CD4-positive, alpha-beta T cell treated with Interleukin-1 beta for 1 hour (primary cell): ENCODE results near the gene PILRA.
A peak's percentile ranks its signal among the peaks of the same experiment; 100 is the strongest.
"Not testable (repeated sequence)": the region's sequence is repeated elsewhere in the genome, so short reads cannot be mapped to it uniquely, and the experiment has no call there.

ENCODE experiments used
- DNase-seq, 2 donors: peaks; one replicate each; pipeline ENCODE4 v3.0.0-alpha.2; 2020 to 2022

PILRA gene

DNA sequence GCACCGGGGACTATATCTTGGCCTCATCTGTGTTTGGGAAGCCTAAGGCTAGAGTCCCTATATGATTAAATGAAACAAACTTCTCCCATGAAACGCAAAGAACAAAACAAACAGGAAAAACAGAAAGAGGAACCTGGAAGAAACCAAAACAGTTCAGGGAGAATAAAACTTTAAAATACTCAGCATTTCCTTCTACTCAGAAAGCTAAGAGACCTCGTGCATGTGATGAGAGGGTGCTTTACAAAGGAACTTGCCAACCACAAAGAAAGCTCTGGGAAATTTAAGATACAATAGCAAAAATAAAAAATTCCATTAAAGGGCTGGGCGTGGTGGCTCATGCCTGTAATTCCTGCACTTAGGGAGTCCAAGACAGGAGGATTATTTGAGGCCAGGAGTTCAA, 6.9 kb downstream of the PILRA start:
- DNase-seq: no peak

DNA sequence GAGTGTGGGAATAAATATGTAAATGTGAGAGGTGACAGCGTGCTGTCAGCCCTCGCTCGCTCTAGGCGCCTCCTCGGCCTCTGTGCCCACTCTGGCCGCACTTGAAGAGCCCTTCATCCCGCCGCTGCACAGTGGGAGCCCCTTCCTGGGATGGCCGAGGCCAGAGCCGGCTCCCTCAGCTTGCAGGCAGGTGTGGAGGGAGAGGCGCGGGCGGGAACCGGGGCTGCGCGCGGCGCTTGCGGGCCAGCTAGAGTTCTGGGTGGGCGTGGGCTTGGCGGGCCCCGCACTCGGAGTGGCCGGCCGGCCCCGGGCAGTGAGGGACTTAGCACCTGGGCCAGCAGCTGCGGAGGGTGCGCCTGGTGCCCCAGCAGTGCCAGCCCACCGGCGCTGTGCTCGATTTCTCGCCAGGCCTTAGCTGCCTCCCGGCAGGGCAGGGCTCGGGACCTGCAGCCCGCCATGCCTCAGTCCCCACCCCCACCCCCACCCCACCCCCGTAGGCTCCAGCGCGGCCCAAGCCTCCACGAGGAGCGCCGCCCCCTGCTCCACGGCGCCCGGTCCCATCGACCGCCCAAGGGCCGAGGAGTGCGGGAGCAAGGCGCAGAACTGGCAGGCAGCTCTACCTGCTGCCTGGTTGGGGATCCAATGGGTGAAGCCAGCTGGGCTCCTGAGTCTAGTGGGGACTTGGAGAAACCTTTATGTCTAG, 8.4 kb downstream of the PILRA start:
- DNase-seq: not testable (repeated sequence)

DNA sequence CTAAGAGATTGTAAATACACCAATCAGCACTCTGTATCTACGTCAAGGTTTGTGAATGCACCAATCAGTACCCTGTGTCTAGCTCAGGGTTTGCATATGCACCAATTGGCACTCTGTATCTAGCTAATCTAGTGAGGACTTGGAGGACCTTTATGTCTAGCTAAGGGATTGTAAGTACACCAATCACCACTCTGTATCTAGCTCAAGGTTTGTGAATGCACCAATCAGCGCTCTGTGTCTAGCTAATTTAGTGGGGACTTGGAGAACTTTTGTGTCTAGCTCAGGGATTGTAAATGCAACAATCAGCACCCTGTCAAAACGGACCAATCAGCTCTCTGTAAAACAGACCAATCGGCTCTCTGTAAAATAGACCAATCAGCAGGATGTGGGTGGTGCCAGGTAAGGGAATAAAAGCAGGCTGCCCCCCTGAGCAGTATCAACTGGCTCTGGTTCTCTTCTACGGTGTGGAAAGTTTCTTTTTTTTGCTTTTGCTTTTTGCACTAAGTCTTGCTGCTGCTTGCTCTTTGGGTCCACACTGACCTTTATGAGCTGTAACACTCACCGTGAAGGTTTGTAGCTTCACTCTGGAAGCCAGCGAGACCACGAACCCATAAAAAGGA, 9.1 kb downstream of the PILRA start:
- DNase-seq: peak; percentile 19 to 21

DNA sequence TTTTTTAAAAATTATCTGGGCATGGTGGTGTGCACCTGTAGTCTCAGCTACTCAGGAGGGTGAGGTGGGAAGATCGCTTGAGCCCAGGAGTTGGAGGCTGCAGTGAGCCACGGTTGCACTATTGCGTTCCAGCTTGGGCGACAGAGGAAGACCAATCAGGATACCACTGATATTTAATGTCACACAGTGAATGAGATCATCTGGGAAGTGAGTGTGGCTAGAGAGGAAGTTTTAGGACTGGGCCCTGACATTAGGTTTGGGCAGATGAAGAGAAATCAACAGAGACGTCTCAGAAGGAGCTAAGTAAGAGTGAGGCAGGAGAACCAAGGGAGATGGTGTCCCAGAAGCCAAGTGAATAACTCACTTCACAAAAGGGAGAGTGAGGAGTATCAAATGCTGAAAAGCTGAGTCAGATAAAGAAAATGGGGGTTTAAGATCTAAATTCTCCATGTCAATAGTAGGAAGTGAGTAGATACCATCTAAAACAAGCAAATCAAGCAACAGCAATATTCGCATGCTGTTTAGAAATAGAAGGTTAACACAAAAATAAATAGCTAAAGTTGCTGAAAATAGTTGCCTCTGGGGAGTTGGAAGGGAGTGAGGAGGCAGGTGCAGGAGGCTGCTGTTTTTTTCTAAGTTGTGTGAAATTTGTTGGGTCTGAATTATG, 11.5 kb downstream of the PILRA start:
- DNase-seq: no peak

DNA sequence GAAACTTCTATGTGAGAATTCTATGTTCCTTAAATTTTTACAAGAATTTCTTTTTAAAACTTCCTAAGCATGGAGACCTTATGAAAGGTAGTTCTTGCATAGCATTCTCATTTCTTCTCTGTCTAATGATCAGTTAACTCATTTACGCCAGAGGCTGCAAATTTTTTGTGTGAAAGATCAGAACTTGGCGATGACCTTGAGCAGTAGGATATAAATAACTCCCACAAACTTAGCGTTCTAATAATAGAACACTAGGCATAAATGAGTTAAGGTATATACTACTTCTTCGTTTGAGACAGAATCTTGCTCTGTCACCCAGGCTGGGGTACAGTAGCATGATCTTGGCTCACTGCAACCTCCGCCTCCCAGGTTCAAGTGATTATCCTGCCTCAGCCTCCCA, 13.7 kb downstream of the PILRA start:
- DNase-seq: no peak

DNA sequence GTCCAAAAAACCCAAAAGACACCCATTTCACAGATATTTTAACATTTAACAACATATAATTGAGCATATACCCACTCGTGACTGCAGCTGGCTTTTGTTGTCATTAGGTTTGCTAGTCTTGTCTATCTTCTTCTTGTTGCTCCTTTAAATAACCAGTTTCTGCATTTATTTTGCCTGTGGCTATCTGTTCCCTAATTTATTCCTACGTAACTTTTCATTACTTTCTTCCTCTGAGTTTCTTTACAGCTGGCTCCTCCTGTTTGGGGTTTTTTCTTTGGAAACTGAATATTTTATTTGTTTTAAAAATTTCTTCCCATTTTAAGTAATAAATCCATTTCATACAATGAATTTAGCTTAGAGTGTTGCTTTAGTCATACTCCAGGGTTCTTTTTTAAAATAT, 14.4 kb downstream of the PILRA start:
- DNase-seq: no peak

DNA sequence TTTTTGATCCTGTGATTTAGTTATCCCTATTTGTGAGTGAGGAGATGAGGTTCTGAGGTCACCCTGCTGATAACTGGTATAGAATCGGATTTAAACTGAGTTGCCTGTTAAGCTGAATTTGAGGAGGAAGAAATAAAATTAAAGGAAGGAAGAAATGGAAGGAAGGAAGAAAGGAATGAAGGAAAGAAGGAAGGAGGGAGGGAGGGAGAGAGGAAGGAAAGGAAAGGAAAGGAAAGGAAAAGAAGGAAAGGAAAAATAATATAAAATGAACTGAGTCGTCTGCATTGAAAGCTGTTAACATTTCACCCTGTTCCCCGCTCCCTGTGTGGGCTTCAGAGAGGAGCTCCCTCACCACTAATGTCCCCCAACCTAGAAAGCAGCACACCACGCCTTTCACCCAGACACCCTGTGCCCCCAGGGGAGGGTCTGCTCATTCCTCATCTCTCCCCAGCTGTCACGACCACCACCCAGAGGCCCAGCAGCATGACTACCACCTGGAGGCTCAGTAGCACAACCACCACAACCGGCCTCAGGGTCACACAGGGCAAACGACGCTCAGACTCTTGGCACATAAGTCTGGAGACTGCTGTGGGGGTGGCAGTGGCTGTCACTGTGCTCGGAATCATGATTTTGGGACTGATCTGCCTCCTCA, 16.3 kb downstream of the PILRA start:
- no peak for DNase-seq

DNA sequence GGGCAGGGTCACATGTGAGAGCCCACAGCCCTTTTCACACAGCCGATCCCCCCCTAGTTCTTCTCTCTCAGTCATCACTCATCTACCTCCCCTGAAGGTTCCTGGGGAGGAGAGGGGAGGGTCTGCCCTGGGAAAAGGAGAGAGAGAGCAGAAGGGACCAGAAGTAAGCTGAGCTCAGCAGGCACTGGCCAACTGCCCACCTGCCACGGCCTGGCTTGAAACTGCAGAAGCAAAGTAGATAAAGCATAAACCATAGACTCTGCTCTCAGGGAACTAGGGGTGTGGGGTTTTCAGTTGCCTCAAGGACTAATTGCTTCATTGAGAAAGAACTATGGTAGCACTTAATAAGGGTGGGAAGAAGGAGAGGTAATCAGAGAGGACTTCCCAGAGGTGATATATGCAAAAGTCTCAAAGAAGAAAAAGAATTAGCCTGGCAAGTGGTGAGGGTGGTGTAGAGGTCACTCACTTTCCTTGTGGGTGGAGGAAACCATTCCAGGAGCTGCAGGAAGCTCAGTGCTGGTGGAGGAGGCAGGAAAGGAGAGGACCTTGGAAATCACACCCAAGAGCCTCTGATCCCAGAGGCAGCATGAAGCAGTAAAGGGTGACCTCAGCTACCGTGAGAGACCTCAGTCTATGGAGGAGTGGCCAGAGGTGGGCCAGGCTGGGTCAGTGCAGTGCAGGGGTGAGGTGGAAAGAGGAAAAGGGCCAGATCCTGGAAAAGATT, 17.2 kb downstream of the PILRA start:
- DNase-seq: no peak

DNA sequence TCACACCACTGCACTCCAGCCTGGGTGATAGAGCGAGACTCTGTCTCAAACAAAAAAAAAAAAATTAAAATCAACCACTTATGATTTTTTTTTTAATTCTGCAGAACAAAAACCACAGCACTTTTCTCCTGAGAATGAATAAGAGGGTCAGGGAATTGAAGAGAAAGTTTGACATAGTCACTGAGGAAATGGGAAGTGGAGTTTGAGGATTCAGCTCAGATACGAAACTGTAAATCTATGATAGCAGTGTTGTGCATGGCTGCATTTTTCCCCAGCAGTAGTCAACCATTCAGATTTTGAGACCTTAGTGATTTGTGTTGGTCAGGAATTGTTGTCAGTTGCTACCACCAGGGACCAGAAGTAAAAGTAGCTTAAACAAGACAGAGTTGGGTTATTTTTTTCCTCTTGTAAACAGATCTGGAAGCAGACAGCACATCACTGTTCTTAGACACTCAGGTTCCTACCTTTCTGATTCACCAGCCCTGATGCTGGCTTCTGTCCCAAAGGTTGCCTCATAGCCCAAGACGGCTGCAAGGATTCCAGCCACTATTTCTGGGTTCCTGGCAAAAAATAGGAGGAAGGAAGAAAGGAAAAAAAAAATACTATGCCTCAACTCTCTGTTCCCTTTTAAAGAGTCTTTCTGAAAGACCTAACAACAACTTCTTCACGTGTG, 20.1 kb downstream of the PILRA start:
- DNase-seq: no peak

DNA sequence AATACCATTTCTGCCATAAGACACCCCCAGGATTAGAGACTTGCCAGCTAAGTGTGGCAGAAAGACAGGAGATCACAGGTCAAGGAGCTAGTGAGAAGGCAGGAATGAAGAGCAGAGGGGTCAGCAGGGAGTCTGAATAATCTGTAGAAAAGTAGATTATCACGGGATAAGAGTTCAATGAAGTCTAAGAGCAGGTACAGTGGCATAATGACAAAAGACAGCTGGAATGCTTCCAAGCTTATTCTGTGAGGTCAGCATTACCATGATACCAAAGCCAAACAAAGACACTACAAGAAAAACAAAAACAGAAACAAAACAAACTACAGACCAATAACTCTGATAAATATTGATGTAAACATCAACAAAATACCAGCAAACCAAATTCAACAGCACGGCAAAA, 20.8 kb downstream of the PILRA start:
- no peak for DNase-seq

DNA sequence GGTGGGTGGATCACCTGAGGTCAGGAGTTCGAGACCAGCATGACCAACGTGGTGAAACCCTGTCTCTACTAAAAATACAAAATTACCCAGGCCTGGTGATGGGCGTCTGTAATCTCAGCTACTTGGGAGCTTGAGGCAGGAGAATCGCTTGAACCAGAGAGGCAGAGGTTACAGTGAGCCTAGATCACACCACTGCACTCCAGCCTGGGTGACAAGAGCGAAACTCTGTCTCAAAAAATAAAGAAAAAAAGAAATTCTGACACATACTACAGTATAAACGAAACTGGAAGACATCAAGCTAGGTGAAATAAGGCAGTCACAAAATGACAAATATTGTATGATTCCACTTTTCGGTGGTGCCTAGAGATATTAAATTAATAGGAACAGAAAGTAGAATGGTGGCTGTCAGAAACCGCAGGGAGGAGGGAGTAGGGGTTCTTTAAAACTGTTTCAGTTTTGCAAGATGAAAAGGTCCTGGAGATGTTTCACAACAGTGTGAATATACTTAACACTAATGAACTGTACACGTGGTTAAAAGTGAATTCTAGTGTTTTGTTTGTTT, 23.2 kb downstream of the PILRA start:
- peak; percentile 40 to 57 for DNase-seq

DNA sequence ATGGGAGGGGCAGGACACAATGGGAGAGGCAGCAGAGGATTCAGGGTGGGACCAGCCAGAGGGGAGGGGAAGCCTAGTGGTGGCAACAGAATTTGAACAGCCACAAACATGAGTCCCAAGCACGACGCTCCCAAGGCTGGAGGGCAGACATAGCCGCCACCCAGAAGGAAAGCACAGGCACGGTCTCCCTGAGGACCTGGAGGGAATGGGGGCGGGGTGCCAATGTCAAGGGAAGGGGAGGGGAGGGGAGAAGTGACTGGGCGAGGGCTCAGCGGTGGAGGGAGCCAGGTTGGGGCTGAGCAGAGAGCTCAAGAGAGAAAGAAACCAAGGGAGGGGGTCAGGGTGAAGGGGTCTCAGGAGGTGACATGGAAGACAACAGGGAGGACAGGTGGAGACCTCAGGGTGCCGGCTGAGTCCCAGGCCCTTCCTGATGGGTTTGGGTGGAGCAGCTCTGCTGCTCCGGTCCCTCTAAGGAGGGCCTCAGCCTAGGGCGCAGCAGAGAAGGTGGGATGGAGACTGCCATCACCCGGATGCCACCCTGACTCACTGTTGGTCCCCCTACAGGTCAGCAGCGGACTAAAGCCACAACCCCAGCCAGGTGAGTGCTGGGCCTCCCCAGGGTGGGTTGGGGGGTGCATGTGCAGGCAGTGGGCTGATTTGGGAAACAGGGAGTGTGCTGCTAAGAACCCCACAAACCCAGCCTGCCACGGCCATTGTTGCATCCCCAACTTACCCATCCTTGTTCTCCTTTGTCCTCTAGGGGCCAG, 24.2 kb downstream of the PILRA start:
- DNase-seq: no peak

DNA sequence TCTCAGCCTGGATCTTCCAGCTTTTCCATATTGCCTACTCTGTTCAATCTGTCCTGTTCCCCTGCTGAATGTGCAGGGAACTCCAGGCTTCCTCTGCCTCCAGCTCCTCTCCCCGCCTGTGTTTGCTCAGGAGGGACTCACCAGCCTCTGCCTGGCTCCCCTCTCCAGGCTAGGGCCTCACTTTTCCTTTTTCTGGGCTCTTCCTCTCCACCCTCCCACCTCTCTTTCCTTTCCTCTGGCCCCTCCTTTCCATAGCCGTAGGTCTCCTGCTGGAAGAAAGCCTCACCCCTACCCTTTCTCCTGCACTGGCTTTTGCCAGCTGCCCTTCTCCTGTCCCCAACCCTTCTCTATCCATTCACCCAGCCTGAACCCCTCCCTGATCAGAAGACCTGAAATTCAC, 25.0 kb downstream of the PILRA start:
- no peak for DNase-seq

DNA sequence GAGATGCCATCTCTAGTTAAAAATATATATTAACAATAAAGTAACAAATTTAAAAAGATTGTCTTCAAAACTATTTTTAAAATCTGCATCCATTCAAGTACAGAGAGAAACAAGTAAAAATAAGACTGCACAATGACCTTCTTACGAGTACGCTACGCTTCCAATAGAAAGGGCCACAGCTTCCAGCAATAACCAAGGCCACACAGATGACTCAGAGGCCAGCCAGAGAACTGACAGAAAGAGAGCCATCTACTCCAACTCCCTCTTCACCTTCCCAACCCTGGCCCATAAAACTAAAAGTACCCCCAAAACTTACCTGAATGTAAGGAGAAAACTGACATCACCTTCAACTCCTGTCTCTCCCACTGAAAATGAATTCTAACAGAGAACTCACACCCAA, 26.8 kb downstream of the PILRA start:
- no peak for DNase-seq

DNA sequence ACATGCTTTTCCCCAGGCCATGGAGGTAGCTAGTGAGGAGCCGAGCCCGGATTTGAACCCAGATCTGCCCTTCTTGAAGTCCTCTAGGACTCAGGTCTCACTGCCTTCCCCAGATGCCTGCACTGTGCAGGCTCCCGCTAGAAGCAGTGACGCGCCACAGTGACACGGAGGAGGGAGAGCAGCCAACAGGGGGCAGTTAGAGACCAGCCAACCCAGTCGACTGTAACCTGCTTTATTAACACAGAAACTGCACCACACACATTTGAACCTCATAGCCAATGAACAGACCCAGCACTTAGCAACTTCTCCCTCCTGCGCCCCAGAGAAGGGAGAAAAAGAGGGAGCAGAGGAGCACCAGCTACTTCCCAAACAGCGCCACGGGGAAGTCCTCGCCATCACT, 27.4 kb downstream of the PILRA start:
- DNase-seq: no peak

DNA sequence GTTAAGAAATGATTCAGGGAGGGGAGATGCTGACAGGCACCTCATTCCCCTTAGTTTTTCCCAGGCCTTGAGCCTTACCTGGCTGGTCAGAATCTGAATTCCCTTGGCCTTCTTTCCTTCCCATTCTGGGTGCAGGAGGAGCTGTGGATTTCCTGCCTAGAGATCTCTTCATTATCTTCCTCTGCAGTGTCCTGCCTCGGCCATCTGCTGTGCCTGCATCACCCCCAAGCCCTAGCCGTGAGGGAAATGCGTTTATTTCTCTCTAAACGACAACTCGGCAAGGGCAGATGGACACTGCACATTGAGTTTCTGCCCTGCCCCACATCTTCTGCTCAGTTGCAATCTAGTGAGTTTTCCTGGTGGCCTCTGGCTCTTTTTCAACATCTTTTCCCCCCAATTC, 28.5 kb downstream of the PILRA start:
- DNase-seq: no peak

DNA sequence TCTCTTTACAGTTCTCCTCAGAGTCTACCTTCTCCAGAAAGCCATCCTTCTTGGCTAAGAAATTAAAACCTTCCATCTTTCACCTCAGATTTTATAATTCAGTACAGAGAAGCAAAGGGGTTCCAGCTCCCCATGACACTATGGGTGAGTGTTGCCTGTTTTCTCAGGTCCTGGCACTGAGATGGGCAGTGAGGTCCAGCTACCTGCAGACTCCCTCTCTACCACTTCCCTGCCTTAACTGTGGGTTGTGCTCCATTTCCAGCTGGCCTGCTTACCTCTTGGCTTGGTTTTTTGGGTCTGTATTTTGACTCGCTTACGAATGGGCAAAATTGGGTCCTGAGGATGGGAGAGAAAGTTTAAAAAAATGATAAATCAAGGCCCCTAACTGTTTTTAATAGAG, 29.0 kb downstream of the PILRA start:
- DNase-seq: no peak

DNA sequence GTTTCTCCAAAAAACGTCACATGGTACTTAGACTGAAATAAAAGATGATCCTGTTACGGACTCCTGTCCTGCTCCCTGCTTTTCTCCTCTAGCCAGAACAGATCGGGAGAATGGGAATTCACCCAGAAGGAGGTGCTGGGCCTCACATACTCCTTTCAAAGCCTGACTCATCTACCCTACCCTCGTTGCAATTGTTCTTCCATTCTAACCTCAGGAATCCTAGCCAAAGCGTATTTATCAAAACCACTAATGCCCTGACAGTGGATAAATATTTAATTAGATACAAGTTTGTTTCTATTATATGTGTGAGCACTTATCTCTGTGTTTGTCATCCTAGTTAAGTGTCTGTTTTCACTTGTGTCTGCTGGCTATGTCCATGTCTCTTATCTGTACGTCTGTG, 33.5 kb downstream of the PILRA start:
- DNase-seq: no peak

DNA sequence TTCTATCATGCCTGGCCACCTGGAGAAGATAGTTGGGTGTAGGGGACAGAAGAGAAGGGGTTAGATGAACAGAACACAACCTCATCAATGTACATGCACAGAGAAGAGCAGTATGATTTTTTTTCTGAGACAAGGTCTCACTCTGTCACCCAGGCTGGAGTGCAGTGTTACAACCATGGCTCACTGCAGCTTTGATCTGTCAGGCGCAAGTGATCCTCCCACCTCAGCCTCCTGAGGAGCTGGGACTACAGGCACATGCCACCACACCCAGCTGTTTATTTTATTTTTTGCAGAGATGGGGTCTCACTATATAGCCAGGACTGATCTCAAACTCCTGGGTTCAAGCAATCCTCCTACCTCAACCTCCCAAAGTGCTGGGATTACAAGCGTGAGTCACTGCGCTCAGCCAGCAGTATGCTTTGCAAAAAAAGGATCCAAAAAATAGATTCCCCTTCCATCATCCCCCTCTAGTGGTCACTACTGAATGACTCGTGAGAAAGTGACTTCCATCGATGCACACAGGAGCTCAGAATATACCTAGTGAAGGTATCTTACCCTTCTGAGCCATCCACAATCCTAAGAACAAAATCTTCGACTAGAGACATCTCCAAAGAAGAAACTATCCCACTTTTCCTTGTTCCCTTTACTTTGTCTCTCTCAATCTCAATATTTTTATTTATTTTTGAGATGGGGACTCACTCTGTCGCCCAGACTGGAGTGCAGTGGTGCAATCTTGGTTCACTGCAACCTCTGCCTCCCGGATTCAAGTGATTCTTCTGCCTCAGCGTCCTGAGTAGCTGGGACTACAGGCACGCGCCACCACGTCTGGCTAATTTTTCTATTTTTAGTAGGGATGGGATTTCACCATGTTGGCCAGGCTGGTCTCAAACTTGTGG, 34.2 kb downstream of the PILRA start:
- DNase-seq: peak; percentile 49 to 77

DNA sequence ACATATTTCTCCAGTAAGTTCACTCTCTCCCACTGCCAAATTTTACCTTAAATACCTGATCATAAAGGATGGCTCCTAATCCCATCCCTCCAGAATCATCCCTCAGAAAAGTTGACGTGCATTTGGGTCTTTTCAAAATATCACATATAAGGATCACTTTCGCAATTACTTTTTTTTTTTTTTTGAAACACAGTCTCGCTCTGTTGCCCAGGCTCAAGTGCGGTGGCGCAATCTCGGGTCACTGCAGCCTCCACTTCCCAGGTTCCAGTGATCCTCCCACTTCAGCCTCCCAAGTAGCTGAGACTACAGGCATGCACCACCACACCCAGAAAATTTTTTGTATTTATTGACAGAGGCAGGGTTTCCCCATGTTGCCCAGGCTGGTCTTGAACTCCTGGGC, 37.8 kb downstream of the PILRA start:
- DNase-seq: no peak
